IMR-90 (cell line): ENCODE measurements around the gene FAM180A.

Source experiments
- BHLHE40 ChIP-seq: fragments of 150-350 bp; IDR thresholded peaks from 2 replicates; pipeline ENCODE4 v1.6.1; 2016; ENCODE audit warnings: mild to moderate bottlenecking, low read depth, low read length
- CEBPB ChIP-seq: IDR thresholded peaks from 2 replicates; pipeline ENCODE4 v1.6.1; 2012; ENCODE audit warnings: low read depth, low read length, improper control_type of control experiment
- FOS ChIP-seq: fragments of 150-350 bp; IDR thresholded peaks from 2 replicates; pipeline ENCODE4 v1.6.1; 2016; ENCODE audit warnings: low read depth, low read length
- MAFK ChIP-seq: IDR thresholded peaks from 2 replicates; pipeline ENCODE4 v1.6.1; 2012; ENCODE audit warnings: low read depth, low read length, improper control_type of control experiment
- MAZ ChIP-seq: IDR thresholded peaks from 2 replicates; pipeline ENCODE4 v1.6.1; 2012; ENCODE audit warnings: low read depth, mild to moderate bottlenecking, low read length, improper control_type of control experiment, moderate library complexity, borderline replicate concordance
- RAD21 ChIP-seq: IDR thresholded peaks from 2 replicates; pipeline ENCODE4 v1.6.1; 2012; ENCODE audit warnings: low read length, improper control_type of control experiment
- RFX5 ChIP-seq: IDR thresholded peaks from 2 replicates; pipeline ENCODE4 v1.8.0; 2012; ENCODE audit warnings: low read depth, mild to moderate bottlenecking, low read length, moderate library complexity
- TF ChIP-seq, protein P1 (sequence below): conservative IDR thresholded peaks from 2 replicates; pipeline ENCODE4 v1.5.1; 2012; ENCODE audit warnings: mild to moderate bottlenecking, low read depth, low read length, improper control_type of control experiment

DNA sequence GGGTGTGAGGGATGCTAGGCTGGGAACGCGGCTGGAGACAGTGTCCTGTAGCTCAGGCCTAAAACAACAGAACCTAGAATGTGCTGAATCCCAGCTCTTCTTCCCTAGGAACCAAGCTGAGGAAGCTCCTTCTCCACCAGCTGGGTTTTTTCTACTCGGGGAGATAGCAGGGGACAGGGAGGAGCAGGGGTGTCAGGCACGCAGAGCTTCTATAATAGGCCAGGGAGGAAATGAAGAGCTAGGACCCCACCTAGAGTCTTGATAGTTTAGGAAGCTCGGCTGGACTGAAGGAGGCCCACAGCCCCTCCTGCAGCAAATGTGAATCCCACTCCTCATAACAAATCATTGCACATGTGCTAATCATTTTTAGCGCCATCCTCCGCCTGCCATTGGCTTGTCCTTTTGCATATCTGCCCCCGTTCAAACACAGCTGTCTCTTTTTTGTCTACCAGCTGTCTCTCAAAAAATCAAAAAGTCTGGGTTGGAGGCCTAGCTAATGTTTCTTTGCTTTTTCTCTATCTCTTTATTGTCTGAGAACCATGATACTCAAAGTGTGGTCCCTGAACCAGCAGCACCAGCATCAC, 24.1 kb upstream of the FAM180A start:
- TF ChIP-seq MAZ (no peak), RAD21 (no peak), FOS (no peak), BHLHE40 (no peak), CEBPB (no peak), MAFK (no peak), RFX5 (no peak)
- TF ChIP-seq, protein P1, sequence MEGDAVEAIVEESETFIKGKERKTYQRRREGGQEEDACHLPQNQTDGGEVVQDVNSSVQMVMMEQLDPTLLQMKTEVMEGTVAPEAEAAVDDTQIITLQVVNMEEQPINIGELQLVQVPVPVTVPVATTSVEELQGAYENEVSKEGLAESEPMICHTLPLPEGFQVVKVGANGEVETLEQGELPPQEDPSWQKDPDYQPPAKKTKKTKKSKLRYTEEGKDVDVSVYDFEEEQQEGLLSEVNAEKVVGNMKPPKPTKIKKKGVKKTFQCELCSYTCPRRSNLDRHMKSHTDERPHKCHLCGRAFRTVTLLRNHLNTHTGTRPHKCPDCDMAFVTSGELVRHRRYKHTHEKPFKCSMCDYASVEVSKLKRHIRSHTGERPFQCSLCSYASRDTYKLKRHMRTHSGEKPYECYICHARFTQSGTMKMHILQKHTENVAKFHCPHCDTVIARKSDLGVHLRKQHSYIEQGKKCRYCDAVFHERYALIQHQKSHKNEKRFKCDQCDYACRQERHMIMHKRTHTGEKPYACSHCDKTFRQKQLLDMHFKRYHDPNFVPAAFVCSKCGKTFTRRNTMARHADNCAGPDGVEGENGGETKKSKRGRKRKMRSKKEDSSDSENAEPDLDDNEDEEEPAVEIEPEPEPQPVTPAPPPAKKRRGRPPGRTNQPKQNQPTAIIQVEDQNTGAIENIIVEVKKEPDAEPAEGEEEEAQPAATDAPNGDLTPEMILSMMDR = no peak
